ENCODE measurements around the gene GCNT2.
"Not testable (repeated sequence)": the region's sequence is repeated elsewhere in the genome, so short reads cannot be mapped to it uniquely, and the experiment has no call there.

The GCNT2 gene

DNA sequence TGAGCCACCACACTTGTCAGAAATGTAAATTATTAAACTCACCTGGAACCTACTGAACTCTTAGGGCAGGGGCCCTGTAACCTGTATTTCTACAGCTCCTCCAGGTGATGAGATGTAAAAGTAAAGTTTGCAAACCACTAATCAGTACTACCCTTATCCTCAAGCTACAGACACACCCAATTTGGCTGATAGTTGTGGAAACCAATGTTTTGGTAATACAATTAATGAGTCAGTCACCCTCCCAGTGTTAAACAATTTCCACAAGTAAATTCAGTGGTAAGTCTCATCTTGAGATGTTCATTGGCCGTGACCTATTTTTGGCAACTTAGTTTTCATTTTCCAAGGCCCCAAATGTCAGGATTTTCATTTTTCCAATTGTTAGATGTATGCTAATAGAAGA lies 29.6 kb downstream of the GCNT2 start:
- DNase-seq, result no peak

DNA sequence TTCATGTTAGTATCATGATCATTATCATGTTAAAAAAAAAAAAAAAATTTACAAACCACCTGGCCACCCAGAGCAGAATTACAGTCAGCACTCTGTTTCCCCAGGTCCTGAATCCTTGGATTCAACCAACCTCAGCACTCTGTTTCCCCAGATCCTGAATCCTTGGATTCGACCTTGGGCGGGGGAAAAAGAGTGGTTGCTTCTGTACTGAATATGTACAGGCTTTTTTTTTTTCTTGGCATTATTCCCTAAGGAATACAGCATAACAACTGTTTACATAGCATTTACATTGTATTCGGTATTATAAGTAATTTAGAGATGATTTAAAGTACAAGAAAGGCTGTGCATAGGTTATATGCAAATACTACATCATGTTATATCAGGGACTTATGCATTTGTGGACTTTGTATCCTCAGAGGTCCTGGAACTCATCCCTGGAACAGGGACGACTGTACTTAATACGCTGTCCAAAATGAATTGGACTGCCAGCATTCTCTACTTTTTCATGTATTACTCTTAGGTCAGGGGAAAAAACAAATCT lies 31.2 kb downstream of the GCNT2 start:
- DNase-seq, result no peak

DNA sequence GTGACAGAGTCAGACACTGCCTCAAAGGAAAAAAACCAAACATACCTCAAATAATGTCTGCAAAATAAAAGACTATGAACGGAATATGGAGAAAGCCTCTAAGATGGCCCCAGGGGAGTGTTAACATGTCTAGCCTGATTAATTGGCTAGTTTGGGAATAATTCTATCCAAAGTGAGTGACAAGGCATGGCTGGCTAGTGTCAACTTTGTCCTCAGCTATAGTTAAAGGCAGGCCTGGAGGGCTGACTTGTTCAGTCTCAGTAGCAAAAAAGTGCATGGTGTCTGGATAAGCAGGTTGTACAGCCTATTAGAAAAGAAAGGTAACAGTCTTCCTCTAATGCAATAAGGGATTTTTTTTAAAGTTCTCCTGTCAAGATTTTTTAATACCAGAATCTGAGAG lies 32.7 kb downstream of the GCNT2 start:
- no peak for DNase-seq

DNA sequence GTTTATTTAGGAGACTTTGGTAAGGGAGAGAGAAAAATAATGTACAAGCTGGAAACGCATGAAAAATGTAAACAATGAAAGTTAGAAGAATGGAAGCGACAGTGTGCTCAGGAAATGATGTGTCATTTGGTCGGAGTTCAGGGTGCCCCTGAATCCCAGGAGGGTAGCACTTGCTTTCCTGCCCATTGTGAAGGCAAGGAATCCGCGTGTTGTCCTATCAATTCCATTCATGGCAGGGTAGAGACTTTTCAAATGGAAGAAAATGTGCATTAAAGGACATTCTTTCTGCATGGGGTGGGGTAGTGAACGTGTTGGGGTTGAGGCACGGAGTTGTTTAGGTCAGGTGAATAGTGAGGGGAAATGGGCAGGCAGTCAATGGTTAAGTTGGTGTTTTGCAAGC lies 33.7 kb downstream of the GCNT2 start:
- no peak for DNase-seq

DNA sequence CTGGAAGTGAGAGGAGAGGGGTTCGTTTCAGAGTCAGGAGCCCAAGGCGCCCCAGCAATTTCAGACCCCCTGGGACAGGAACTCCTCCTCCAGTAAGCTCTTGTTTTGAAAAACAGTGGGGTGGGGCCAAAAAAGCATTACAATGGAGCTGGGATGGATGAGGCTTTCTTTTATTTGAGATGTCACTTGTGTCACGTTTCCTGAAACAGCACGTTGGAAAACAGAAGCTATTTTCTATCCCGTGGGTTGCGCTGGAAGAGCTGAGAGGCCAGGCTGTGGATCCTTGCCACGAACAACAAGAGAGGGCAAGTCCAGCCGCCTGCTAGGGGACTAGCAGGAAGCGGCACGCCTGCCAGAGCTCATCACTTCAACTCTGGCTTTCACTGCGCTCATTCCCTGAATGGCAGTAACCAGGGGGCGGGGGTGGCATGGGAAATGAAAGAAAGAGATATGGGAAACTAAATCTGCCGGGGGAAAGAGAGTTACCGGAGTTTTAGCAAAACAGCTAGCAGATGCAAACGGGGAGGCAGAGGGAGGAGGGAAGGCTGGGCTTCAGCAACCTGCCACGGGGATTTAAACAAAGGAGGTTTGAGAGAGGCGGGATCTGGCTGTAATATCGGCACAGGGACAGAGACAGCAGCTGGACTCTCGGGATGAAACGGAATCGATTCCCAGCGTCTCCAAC lies 34.6 kb downstream of the GCNT2 start:
- DNase-seq, result no peak

DNA sequence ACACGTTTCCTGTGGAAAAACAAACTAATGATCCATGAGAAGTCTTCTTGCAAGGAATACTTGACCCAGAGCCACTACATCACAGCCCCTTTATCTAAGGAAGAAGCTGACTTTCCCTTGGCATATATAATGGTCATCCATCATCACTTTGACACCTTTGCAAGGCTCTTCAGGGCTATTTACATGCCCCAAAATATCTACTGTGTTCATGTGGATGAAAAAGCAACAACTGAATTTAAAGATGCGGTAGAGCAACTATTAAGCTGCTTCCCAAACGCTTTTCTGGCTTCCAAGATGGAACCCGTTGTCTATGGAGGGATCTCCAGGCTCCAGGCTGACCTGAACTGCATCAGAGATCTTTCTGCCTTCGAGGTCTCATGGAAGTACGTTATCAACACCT lies 35.4 kb downstream of the GCNT2 start:
- no peak for DNase-seq

DNA sequence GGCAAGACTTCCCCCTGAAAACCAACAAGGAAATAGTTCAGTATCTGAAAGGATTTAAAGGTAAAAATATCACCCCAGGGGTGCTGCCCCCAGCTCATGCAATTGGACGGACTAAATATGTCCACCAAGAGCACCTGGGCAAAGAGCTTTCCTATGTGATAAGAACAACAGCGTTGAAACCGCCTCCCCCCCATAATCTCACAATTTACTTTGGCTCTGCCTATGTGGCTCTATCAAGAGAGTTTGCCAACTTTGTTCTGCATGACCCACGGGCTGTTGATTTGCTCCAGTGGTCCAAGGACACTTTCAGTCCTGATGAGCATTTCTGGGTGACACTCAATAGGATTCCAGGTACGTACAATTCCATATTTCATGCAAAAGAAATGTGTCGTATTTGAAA lies 35.8 kb downstream of the GCNT2 start:
- no peak for DNase-seq

DNA sequence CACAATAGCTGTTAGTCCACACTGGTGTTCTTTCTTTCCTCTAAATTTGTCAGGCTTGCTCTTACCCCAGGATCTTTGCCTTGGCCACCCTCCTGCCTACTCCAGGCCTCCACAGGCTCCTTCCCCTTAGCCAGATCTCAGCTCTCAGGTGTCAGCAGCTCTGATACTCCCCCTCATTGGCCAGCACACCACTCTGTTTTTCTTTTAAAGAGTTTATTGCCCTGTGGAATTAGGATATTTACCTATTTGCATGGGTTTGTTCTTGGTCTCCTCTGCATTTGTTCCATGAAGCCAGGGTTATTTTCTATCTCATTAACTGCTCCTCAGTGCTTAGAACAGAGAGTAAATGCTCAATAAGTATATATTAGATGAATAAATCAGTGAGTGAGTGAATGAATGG lies 36.8 kb downstream of the GCNT2 start:
- DNase-seq, result no peak

DNA sequence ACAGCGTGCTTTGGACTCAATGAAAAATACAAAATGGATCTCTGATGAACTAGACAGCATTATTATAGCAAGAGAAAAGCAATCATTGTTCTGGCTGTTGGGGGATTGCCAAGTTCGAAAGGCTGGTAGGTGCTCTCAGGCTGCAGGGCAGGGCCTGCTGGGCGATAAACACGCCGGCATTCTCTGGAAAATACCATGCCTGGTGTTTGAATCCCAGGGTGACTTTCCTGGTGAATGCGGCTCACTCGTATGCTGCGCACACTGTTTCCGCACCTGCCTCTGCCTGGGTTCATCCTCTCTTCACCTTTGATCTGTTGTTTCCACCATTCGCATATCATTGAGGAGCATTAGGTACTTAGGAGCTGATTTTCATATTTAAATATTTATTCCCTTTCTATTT lies 37.4 kb downstream of the GCNT2 start:
- DNase-seq, result no peak

DNA sequence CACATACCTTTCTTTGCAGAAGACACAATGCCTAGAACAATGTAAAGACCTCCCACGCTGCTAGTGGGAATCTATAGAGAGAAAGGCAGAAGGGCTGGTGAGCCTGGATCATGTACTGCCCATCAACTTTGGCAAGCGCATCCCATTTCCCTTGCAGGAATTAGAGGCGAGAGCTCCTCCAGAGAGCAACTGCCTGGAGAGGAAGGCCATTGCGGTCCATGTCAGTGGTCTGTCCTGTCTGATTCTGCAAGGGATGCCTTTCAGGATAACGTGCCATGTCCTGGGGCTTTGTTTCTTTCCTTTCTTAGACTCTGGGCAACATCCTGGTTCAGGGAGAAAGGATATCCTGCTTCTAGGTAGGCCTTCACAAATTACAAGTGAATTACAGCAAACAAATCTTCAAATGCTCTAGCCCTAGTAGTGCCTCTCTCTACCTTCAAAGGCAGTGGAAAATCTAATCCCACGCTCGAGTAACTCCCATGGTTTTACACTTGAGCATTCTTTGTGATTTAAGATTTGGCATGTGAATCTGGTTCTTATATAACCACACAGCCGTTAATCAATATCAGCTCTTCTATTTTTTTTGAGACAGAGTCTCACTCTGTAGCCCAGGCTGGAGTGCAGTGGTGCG lies 38.5 kb downstream of the GCNT2 start:
- no peak for DNase-seq

DNA sequence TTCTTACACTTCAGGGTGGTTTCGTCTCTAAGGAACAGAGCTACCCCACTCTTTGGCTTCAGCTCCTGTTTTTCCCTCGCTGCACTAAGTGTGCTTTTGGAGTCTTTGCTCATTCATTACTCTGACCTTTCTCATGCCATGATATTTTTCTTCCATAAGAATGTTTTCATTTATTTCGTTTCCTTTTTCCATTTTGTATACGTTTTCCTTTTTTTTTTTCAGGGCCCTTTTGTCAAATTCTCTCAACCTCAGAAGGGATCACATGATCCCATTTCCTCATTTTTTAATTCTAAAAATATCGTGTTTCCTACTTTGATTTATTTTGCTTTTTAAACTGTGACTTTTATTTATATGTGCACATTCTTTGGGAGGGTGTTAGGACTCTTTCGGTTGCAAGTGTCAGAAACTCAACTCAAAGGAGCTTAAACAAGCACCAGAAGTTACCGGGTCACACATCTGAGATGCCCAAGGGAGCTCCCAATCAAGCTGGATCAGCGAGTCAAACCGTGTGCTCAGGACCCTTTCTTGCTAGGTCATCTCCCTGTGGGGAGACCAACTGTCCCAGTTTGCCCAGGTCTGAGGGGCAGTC lies 40.6 kb downstream of the GCNT2 start:
- DNase-seq, result no peak

DNA sequence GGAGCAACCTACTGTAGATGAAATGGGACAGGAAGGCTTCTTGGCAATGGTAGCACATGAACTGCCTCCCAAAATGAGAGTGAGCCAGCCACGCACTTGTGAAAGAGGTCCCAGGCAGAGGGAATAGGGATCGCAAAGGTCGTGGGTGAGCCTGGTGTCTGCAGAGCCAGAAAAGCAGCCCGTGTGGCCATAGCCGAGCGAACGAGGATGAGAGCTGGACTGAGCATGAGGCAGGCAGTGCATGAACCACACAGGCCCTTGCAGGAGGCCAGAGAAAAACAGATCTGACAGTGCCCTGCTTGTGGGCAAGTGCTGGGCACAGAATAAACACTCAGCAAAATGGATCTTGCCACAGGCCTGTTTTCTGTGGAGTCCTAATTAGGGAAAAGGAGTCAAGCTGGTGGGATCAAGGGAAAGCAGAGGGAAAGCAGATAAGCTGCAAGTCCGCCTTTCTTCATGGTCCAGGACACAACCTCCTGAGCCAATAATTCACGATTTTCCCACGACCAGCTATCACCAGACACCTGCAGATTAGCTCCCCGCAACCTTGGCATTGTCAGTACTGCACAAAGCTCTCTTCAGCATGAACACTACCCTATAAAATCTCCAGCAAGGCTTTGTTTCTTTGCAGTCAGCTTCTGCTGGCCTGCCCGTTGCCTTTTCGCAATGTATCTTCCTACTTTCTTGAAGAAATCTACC lies 44.0 kb downstream of the GCNT2 start:
- DNase-seq, result no peak

DNA sequence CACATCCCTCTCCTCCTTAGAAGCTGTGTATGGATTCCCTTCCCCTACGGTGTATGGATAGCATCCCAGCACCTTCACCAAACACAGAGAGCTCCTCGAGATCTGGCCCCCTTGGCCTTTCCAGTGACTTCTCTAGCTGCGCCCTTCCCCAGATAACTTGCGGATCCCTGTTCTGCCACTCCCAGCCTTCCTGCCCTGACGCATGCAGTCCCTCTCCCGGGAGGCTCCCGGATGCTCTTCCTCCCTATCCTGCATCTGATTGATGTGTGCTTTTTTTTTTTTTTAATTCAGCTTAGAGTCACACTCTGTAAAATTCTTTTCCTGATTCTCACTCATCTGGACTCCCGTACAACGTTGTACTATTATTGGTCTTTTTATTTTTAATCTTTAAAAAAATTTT lies 44.8 kb downstream of the GCNT2 start:
- DNase-seq, result no peak

DNA sequence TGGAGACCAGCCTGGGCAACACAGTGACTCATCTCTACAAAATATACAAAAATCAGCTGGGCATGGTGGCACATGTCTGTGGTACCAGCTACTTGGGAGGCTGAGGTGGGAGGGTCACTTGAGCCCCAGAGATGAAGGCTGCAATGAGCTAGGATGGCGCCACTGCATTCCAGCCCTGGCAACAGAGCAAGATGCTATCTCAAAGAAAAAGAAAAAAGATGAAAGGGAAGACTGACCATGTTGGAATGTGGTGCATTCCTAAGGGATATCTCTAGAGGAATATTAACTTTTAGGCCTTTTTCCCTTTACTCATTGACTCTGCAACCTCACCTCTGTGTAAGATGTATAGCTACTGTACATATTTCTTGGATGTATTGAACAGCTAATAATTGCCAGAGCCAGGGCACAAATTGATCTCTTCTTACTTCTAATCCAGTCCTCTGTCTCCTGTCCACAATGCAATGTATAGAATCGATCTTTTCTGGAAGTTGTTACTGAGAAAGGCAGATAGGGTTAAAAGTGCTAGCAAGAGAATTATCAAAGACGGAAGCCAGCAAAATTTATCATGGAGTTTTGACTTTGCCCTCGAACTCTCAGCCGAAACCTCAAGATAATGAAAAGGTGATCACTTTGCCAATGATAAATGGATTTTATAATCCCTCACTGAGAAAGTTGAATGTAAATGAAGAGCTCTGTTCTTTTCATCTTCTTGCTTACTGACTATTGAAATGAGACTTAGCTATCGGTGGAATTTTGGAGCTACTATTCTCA lies 46.3 kb downstream of the GCNT2 start:
- DNase-seq, result no peak

DNA sequence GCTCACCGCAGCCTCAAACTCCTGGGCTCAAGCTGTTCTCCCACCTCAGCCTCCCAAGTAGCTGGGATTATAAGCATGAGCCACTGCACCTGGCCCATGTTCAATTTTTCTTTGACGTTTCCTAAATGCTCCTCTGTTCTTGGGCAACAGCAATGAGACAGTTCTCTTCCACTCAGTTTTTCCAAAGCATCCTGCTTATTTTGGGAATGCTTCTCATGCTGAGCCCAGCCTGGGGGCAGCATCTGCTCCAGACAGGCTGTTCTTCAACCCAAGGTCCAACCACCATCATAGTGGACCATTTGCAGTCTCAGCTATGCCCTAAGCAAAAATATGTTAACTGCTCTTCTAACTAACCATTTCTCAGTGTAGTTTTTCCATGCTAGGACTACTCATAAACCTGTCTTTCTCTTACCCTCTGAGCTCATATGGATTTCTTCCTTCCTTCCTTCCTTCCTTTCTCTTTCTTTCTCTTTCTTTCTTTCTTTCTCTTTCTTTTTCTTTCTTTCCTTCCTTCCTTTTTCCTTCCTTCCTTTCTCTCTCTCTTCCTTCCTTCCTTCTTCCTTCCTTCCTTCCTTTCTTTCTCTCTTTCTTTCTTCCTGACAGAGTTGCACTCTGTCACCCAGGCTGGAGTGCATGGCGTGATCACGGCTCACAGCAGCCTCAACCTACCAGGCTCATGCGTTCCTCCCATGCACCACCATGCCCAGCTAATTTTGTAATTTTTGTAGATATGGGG lies 48.4 kb downstream of the GCNT2 start:
- no peak for DNase-seq

DNA sequence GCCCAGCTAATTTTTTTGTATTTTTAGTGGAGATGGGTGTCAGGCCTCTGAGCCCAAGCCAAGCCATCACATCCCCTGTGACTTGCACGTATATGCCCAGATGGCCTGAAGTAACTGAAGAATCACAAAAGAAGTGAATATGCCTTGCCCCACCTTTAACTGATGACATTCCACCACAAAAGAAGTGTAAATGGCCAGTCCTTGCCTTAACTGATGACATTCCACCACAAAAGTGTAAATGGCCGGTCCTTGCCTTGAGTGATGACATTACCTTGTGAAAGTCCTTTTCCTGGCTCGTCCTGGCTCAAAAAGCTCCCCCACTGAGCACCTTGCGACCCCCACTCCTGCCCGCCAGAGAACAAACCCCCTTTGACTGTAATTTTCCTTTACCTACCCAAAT lies 54.4 kb downstream of the GCNT2 start:
- not testable (repeated sequence) for DNase-seq

DNA sequence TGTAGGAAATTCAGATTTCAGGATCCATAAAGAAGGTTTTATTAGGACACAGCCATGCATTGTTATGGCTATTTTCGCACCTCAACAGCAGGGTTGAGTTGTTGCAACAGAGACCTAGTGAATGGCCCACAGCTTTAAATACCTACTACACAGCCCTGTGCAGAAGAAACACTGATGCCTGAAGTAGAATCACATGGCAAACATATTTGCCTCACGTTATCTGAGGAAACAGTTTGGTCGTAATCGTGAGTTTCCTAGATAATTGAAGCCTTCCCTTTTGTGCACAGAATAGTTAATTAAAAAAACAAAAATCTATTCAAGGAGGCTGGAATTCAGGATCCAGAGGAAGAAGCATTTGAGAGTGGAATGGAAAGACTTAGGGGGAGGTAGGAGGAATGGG lies 55.1 kb downstream of the GCNT2 start:
- no peak for DNase-seq

DNA sequence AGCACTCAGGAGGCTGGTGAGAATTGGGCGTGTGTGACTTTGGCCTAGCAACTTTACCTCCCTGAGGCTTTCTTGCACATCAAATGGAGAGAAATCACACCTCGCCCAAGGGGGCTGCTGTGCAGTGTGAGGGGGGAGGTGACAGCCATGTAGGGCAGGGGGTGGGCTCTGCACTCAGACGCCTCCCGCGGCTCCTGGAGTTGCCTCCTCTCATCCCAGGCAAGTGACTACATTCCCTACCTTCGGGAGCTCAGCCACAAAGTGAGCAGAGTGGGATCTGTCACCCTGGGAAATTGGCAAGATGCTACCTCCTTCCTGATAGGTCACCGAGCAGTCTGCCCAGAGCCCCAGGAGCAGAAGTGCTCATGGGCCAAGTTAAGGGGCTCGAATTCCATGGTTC lies 56.0 kb downstream of the GCNT2 start:
- DNase-seq, result no peak

DNA sequence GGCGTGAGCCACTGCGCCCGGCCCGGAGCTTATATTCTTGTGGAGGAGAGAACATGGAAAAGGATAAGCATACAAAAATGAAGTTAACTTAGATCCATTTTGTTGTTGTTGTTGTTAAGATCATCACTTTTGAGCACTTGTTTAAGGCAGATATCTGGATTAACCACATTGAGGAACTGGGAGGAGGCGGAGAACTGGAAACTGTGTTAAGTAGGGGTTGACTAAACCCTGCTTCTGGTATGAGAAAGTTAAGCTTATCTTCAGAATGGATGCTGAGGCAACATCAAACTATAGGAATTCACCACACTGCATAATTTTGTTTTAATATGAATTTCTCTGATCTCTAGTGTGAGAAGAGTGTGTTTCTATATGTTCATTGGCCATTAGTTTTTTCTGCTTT lies 57.6 kb downstream of the GCNT2 start:
- no peak for DNase-seq

DNA sequence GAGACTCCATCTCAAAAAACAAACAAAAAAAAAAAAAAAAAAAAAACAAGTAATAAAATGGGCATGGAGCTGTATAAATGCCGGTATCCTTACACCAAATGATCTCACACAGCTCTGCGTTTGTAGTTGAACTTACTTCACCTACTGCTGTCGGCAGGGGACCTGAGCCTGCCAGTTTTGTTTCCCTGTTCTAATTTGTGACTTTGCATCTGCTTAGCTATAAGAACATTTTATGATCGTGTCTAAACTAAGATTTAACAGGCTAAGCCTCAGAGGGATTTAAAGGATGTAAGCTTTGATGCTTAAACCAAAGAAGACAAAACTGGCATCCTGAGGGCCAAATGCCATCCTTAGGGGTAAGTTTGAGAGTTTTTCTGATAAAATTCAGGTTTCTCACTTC lies 58.7 kb downstream of the GCNT2 start:
- DNase-seq, result no peak

DNA sequence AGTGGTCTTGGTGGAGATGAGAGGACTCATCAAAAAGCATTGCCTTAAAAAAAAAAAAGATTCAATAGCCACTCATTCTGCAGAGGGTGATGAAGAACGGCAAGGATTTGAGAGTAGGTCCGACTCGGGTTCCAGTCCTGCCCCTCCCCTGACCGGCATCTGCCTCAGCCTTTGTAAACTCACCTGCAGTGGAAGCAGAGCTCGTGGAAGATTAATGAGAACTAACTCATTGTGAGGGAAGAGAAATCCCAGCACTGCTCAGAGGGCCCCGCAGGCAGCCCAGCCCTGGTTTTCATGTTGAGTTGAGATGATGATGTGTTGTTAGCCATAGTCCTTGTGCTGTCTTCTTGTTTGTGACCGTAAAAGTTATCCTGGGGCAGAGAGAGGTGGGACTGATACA lies 59.4 kb downstream of the GCNT2 start:
- DNase-seq, result no peak

DNA sequence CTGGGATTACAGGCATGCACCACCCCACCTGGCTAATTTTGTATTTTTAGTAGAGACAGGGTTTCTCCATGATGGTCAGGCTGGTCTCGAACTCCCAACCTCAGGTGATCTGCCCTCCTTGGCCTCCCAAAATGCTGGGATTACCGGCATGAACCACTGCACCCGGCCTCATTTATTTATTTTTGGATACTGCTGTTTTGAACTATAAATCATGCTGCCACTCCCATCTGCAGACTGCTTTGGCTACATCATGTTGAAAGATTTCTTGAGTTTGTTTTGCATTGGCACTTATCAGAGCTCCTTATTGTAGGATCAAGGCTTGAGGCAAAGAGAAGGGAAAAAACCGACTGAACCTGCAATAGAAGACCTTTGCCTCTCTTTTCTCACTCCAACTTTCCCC lies 60.3 kb downstream of the GCNT2 start:
- not testable (repeated sequence) for DNase-seq

Measured in stimulated activated CD4-positive, alpha-beta T cell treated with anti-CD3 and anti-CD28 coated beads, Interleukin-2, amount 100 ng/mL, for 48 hours (primary cell).